Uterus (tissue), 4 donors: ENCODE results near the gene SAMD4A. TPM values are rescaled to one million over a fixed set of nuclear protein-coding genes. Genes with fewer than 3 reads are reported as not detected.

Experiments
- DNase-seq, 2 donors: peaks; one replicate each; pipeline ENCODE4 v3.0.0-alpha.2; 2019 to 2020
- H3K27ac ChIP-seq, 2 donors: fragments of 200-600 bp; sonication (generic); 1 replicate in 1 of 2; 2 replicates in 1 of 2; pipeline ENCODE4 v1.5.1; 2016 to 2018
- H3K27me3 ChIP-seq, 2 donors: fragments of 200-600 bp; sonication (generic); one replicate each; pipeline ENCODE4 v1.5.1; 2018 to 2019; ENCODE audit warnings: control low read depth in 1 of 2
- H3K36me3 ChIP-seq, 2 donors: fragments of 200-600 bp; sonication (generic); one replicate each; pipeline ENCODE4 v1.5.1; 2019; ENCODE audit warnings: control low read depth in 1 of 2
- H3K4me1 ChIP-seq, 2 donors: fragments of 200-600 bp; sonication (generic); one replicate each; pipeline ENCODE4 v1.5.1; 2018 to 2019; ENCODE audit warnings: control low read depth in 1 of 2
- H3K4me3 ChIP-seq, 2 donors: fragments of 200-600 bp; sonication (generic); 1 replicate in 1 of 2; 2 replicates in 1 of 2; pipeline ENCODE4 v1.5.1; 2018 to 2019; ENCODE audit warnings: mild to moderate bottlenecking in 1 of 2
- H3K9me3 ChIP-seq, 2 donors: fragments of 200-600 bp; sonication (generic); one replicate each; pipeline ENCODE4 v1.5.1; 2019; ENCODE audit warnings: control low read depth in 1 of 2
- CTCF ChIP-seq, 4 experiments: fragments of 200-600 bp in 2 of 4; fragments of 450-650 bp in 2 of 4; sonication (generic) in 2 of 4; IDR thresholded peaks; one replicate each; pipeline ENCODE4 v1.5.1; 2016 to 2019; ENCODE audit warnings: antibody characterized with exemption in 4 of 4, mild to moderate bottlenecking in 2 of 4, moderate library complexity in 1 of 4
- POLR2A ChIP-seq, 2 donors: fragments of 450-650 bp; IDR thresholded peaks; one replicate each; pipeline ENCODE4 v1.6.1; 2016; ENCODE audit warnings: antibody characterized with exemption in 2 of 2, mild to moderate bottlenecking in 1 of 2, moderate library complexity in 1 of 2
- intact Hi-C: fragments of 100-400 bp; cut with DNase I; formaldehyde crosslinking; loops from one replicate; pipeline ENCODE4 v1.15.1; 2023; ENCODE audit warnings: low total_unique reads
- total RNA-seq, 4 donors: library from RNA; depleted of rRNA in 3 of 4; stranded (reverse); fragments of >200 nt in 3 of 4; gene quantifications; one replicate each; pipeline versions ENCODE4 v1.1.0 to v1.2.4, GENCODE V29; 2014 to 2023
- donor health status: DM: yes; HTN: yes; CAD: no.

The SAMD4A gene
- total RNA-seq, 4 donors from 2014 or later: 46.9 to 67.8 (median 55.0) TPM

- Histone ChIP-seq H3K4me1 (peaks cover 15 to 18% of the 10 kb centered on the region in 2 donors), H3K27me3 (no peaks in the 10 kb centered on the region), H3K4me3 (no peak overlapping the region), H3K27ac (peak overlapping the region; percentile 92 to 97), H3K36me3 (no peaks in the 10 kb centered on the region), H3K9me3 (no peaks in the 10 kb centered on the region)
- DNase-seq: no peak
- intact Hi-C loops: loop anchor here (5.0 kb wide), 1 partner anchor 121 kb away; the partner anchor contains the start of gene SAMD4A
- TF ChIP-seq CTCF (IDR thresholded peaks at IDR 0.05) (no peak), POLR2A (IDR thresholded peaks at IDR 0.05) (no peak)
Observed at GRCh38 chr14:54688229-54688628, 121.3 kb downstream of the SAMD4A start.

GRCh38 chr14:54689928-54690327 is 123.0 kb downstream of the SAMD4A start:
- H3K27me3 ChIP-seq: no peaks in the 10 kb centered on the region
- peaks cover 8 to 12% of the 10 kb centered on the region in 2 donors for H3K4me1 ChIP-seq
- DNase-seq: no peak
- H3K9me3 ChIP-seq: no peaks in the 10 kb centered on the region
- H3K27ac ChIP-seq: peak overlapping the region in 1 of 2 donors; percentile 42
- no peak overlapping the region for H3K4me3 ChIP-seq
- no peaks in the 10 kb centered on the region for H3K36me3 ChIP-seq
- intact Hi-C loops: loop anchor here (5.0 kb wide), 1 partner anchor 123 kb away; the partner anchor contains the start of gene SAMD4A
- no peak for TF ChIP-seq CTCF (IDR thresholded peaks at IDR 0.05)
- TF ChIP-seq POLR2A (IDR thresholded peaks at IDR 0.05): no peak

GRCh38 chr14:54690887-54691286 is 124.0 kb downstream of the SAMD4A start:
- TF ChIP-seq POLR2A (IDR thresholded peaks at IDR 0.05) (no peak), CTCF (IDR thresholded peaks at IDR 0.05) (no peak)
- no peaks in the 10 kb centered on the region for H3K36me3 ChIP-seq
- peak overlapping the region; percentile 42 to 70 for H3K27ac ChIP-seq
- intact Hi-C loops: no loop called here
- no peaks in the 10 kb centered on the region for H3K27me3 ChIP-seq
- no peak for DNase-seq
- H3K9me3 ChIP-seq: no peaks in the 10 kb centered on the region
- H3K4me1 ChIP-seq: peaks cover 2 to 8% of the 10 kb centered on the region in 2 donors
- H3K4me3 ChIP-seq: no peak overlapping the region

GRCh38 chr14:54691525-54692283 is 124.8 kb downstream of the SAMD4A start:
- no peak overlapping the region for H3K4me3 ChIP-seq
- no peaks in the 10 kb centered on the region for H3K9me3 ChIP-seq
- intact Hi-C loops: no loop called here
- peak; percentile 73 to 81 for DNase-seq
- peak overlapping the region; percentile 52 to 70 for H3K27ac ChIP-seq
- TF ChIP-seq CTCF (IDR thresholded peaks at IDR 0.05) (peak; percentile 76 to 84 (median 81)), POLR2A (IDR thresholded peaks at IDR 0.05) (no peak)
- H3K36me3 ChIP-seq: no peaks in the 10 kb centered on the region
- no peaks in the 10 kb centered on the region for H3K27me3 ChIP-seq
- H3K4me1 ChIP-seq: peaks cover 0 to 8% of the 10 kb centered on the region in 2 donors

GRCh38 chr14:54692284-54692772 is 125.4 kb downstream of the SAMD4A start:
- intact Hi-C loops: no loop called here
- H3K27me3 ChIP-seq: no peaks in the 10 kb centered on the region
- no peak overlapping the region for H3K4me3 ChIP-seq
- peak overlapping the region; percentile 52 to 70 for H3K27ac ChIP-seq
- peaks cover 0 to 8% of the 10 kb centered on the region in 2 donors for H3K4me1 ChIP-seq
- H3K9me3 ChIP-seq: no peaks in the 10 kb centered on the region
- no peak for DNase-seq
- TF ChIP-seq CTCF (IDR thresholded peaks at IDR 0.05) (no peak), POLR2A (IDR thresholded peaks at IDR 0.05) (no peak)
- no peaks in the 10 kb centered on the region for H3K36me3 ChIP-seq
